Ishikawa (cell line): Measurements from ENCODE around the gene AKR1E2.

Source experiments
- CREB1 ChIP-seq: IDR thresholded peaks from 2 replicates; pipeline ENCODE4 v1.6.1; 2012; ENCODE audit warnings: low read depth
- EP300 ChIP-seq: IDR thresholded peaks from 2 replicates; pipeline ENCODE4 v1.6.1; 2012; ENCODE audit warnings: borderline replicate concordance
- RAD21 ChIP-seq: IDR thresholded peaks from 2 replicates; pipeline ENCODE4 v1.6.1; 2012; ENCODE audit warnings: low read depth
- ZBTB7A ChIP-seq: IDR thresholded peaks from 2 replicates; pipeline ENCODE4 v1.6.1; 2012; ENCODE audit warnings: low read depth

- TF ChIP-seq RAD21 (no peak), CREB1 (no peak), ZBTB7A (no peak), EP300 (no peak)
Measured at GRCh38 chr10:4824791-4825310, 1.2 kb upstream of the AKR1E2 start.
